Nephron (organoid): ENCODE data around the gene SLC29A4.
A peak's percentile ranks its signal among the peaks of the same experiment; 100 is the strongest.

ENCODE experiments used
- H3K27ac Mint-ChIP-seq, 3 experiments: 2 replicates each; pipeline ENCODE4 v1.8.0; 2020; ENCODE audit warnings: mixed read lengths in 3 of 3, mild to moderate bottlenecking in 2 of 3, moderate library complexity in 1 of 3
- H3K27me3 Mint-ChIP-seq: 2 replicates; pipeline ENCODE4 v1.8.0; 2021; ENCODE audit warnings: low read depth, mild to moderate bottlenecking, moderate library complexity, mixed read lengths
- H3K36me3 Mint-ChIP-seq: 2 replicates; pipeline ENCODE4 v1.8.0; 2020; ENCODE audit warnings: low read depth, mixed read lengths
- H3K4me1 Mint-ChIP-seq: 2 replicates; pipeline ENCODE4 v1.8.0; 2020; ENCODE audit warnings: mixed read lengths
- H3K4me3 Mint-ChIP-seq, 3 experiments: 2 replicates each; pipeline ENCODE4 v1.8.0; 2020; ENCODE audit warnings: mild to moderate bottlenecking in 3 of 3, mixed read lengths in 3 of 3, moderate library complexity in 2 of 3
- H3K9me3 Mint-ChIP-seq: 2 replicates; pipeline ENCODE4 v1.8.0; 2020; ENCODE audit warnings: mixed read lengths
- TF ChIP-seq, protein P1 (sequence below), 3 experiments: fragments of 200-600 bp; sonication (generic); IDR thresholded peaks; one replicate each; pipeline ENCODE4 v1.5.0; 2021; ENCODE audit warnings: antibody characterized with exemption in 3 of 3; ENCODE audit not compliant: unreplicated experiment in 3 of 3

The SLC29A4 gene

DNA sequence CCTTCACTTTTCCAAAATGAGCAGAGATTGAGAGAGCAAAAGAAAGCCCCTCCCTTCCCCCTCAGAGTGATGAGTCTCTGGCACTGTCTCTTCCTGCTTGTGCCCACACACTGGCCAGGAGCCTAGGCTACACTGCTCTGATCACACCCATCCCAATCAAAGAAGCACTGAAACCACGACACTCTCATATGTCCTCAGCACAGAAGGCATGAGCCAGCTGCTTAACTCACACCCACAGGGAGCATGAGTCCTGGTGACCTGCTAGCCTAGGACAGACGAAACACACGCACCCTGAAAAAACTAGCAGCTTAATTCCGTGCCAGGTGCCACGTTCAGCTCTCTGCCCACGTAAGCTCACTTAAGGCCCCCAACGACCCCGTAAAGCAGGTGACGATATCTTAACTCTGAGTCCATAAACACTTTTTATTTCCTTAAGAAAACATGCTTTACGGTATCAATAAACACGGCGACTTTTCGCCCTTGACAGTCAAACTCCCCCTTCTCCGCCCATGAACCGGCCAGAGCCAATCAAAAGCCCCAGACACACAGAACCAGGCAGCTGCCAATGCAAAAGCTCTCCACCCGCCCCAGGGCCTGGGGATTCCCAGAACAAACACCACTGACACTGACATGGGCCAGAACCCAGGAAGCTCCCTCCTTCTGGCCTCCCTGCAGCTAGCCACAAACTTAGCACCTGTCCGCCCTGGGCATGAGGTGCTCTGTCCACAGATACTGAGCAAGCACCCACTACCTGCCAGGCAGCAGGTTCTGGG, 71.9 kb downstream of the SLC29A4 start:
- TF ChIP-seq, protein P1, sequence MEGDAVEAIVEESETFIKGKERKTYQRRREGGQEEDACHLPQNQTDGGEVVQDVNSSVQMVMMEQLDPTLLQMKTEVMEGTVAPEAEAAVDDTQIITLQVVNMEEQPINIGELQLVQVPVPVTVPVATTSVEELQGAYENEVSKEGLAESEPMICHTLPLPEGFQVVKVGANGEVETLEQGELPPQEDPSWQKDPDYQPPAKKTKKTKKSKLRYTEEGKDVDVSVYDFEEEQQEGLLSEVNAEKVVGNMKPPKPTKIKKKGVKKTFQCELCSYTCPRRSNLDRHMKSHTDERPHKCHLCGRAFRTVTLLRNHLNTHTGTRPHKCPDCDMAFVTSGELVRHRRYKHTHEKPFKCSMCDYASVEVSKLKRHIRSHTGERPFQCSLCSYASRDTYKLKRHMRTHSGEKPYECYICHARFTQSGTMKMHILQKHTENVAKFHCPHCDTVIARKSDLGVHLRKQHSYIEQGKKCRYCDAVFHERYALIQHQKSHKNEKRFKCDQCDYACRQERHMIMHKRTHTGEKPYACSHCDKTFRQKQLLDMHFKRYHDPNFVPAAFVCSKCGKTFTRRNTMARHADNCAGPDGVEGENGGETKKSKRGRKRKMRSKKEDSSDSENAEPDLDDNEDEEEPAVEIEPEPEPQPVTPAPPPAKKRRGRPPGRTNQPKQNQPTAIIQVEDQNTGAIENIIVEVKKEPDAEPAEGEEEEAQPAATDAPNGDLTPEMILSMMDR (IDR thresholded peaks at IDR 0.05; ENCODE audit: unreplicated experiment in 3 of 3), result no peak
- H3K27me3 Mint-ChIP-seq, result no peaks in the 10 kb centered on the region
- peaks cover 38% of the 10 kb centered on the region for H3K4me1 Mint-ChIP-seq
- peak overlapping the region; percentile 37 to 58 (median 42) for H3K27ac Mint-ChIP-seq
- peaks cover 87% of the 10 kb centered on the region for H3K36me3 Mint-ChIP-seq
- H3K4me3 Mint-ChIP-seq, result peak overlapping the region in 1 of 3 experiments; percentile 5
- no peaks in the 10 kb centered on the region for H3K9me3 Mint-ChIP-seq
